Stimulated activated CD8-positive, alpha-beta memory T cell treated with anti-CD3 and anti-CD28 coated beads, Interleukin-7, amount 100 ng/mL, for 24 hours (primary cell): ENCODE measurements around the gene CORO6.

ENCODE experiments used
- DNase-seq: peaks from one replicate; pipeline ENCODE4 v3.0.0-alpha.2; 2020; ENCODE audit warnings: low read depth

The CORO6 gene

DNA sequence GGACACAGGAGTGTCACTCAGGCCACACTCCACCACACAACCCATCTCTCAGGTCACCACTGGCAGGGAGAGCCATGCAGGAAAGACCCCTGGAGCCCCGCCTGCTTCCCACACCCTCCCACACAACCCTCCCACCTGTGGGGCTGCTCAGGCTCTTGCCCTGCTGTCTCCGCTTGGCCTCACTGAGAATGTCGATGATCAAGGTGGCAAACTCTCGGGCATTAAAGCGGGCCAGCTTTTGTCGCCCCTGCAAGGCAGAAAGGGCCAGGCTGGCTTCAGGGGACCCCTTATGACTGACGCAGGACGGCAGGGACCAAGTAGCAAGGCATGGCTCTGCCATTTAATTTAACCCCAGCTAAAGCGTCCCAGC lies 45.7 kb downstream of the CORO6 start:
- DNase-seq, result no peak

- DNase-seq, result no peak
Measured at GRCh38 chr17:29576214-29577000, 46.3 kb downstream of the CORO6 start.

DNA sequence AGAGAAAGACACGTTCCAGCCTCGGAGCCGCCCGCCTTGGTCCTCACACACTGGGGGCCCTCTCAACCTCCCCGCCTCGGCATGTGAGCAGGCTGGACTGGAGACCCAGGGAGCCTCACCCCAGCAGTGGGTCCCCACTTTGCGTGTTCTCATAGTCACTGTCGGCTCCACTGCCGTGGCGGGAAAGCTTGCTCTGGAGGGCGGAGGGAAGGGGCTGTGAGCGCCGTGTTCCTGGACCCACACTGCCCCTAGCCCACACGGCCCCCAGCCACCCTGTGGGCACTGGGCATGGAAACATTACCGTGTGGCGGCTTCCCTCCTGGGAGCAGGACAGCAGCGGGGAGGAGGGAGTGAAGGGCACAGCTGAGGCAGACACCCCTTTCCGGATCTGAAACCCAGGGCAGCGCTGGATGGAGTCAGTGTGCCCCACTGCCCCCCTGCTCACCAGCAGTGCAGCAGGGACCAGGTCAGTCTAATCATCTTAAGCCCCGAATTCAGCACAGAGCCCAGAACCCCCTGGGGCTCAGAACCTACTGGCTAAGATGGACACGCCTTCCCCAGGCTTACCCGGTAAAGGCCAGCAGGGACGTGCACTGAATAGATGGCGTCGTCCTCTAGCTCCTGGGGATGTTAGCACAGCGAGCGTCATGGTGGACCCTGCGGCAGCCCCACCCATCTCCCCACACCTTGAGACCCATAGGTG lies 47.0 kb downstream of the CORO6 start:
- no peak for DNase-seq

DNA sequence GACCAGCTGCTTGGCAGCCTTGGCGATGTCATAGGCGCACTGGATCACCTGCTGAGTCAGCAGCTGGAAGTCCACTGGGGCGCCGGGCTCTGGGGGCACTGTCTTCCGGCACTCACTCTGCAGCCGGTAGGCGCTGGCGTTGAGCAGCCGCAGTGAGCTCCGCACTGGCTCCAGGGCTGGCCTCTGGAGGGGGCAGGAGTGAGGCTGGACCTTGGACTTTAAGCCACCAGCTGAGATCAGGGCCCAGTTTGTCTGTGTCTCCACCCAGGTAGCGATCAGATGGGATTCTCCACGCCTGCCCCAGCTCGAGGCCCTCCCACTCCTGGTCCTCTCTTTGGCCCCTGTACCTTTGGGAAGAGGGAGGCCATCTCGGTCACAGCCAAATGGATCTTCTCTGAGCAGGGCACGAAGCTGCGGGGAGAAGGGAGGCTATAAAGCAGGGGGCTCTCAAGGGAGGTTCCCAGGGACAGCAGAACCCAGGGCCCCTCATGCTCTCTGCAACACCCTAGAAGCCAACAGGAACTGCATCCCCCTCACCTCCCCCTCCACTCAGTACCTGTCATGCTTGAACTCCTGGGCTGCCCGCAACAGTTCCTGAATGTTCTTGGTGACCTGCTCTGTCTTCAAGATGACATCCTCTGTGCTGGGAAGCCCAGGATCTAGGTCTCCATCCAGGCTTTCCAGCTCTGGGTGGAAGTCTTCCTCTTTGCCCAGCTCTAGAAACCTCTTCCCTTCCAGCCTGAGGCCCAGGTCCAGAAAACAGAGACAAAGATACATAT lies 47.8 kb downstream of the CORO6 start:
- DNase-seq, result no peak

DNA sequence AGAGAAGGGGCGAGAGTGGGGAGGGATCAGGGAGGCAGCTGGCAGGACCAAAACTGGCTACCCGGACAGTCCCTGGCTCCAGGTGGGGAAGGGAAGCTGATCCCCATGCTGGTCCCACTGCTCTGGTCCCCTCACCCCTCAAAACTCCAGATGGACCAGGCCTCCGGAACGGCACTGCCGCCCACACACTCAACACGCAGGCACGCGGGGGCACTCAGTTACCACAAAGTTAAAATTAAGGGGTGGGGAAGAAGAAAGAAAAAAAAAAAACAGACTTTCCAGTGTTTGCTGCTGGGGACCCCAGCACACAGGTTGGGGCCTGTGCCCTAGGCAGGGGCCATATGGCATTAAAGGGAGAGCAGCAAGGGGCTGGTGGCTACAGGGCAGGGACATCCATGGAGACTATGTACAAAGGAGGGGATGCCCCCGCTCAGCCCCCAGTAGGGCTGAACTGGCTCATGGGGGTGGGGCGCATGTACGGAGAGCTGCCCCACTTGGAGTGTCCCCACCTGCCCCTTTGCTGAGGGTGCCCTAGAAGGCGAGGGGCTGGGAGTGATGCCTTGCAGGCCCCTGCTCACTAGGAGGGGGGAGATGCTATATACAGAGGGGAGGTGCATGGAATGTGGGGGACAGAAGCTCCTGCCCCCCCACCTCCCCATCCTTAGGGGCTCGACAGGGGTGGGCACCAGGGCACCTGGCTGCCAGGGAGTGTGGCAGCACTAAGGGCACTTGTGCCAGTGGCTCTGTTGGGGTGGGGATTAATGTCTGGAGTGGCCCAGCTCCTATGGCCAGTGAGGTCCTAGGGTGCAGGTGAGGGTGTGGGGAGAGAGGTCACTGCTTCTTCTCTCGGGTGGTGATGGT lies 48.6 kb downstream of the CORO6 start:
- DNase-seq, result no peak

GRCh38 chr17:29573558-29573869 lies 49.2 kb downstream of the CORO6 start:
- no peak for DNase-seq

- DNase-seq, result no peak
Measured at GRCh38 chr17:29572691-29573557, 49.8 kb downstream of the CORO6 start.

- no peak for DNase-seq
Measured at GRCh38 chr17:29571883-29572681, 50.6 kb downstream of the CORO6 start.

DNA sequence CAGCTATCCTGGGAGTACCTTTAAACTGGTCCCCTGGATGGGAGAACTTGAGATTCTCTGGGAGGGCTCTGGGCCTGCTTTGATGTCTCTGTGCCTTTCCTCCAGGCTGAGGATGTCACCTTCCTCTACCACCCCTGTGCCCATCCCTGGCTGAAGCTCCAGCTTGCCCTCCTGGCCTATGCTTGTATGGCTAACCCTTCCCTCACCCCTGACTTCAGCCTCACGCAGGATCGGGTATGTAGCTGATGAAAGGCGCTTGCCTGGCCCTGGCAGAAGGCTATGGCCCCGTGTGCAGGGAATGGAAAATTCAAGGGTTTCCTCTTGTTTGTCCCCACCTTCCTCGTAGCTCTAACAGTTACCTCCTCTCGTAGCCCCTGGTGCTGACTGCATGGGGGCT lies 51.2 kb downstream of the CORO6 start:
- no peak for DNase-seq

- DNase-seq, result no peak
Measured at GRCh38 chr17:29570521-29570920, 52.2 kb downstream of the CORO6 start.

- DNase-seq, result no peak
Measured at GRCh38 chr17:29569245-29569950, 53.3 kb downstream of the CORO6 start.

DNA sequence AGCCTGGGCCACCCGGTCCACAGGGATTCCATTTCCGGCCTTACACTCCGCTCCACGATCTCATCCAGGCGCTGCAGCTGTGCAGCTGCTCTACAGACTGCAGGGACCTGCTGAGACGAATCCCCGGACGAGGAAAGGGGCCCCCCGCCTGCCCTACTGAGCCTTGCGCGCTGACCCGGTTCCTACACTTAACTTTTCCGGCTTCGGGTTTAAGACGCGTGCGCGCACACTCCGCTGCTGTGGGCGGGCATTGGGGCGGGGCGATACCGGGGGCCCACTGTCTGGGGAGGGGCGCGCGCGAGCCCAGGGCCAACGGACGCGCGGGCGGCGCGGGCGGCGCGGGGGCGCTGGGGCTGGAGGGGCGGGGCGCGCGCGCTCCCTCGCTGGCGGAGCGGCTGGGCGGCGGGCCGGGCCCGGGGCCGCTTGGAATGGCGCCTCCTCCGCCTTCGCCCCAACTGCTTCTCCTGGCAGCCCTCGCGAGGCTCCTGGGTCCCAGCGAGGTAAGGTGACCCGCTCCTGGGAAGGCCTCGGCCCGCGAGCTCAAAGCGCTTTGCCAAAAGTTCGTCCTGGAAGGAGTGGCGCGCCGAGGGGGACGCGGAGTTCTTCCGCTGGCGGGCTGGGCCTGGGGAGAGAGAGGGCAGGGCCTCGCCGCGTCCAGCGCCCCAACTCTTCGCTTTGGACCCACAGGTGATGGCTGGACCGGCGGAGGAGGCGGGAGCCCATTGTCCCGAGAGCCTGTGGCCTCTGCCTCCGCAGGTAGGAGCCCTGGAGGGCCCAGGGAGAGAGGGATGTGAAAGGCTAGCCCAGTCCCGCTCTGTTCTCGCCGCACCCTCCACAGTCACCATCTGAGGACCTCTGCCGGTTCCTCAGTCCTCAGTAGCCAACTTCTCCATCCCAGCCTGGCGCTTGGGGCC lies 54.1 kb downstream of the CORO6 start, which contains the start of gene TP53I13:
Gene TP53I13, plus strand, starts transcription at position 371 of the 914 bp plus-strand sequence. Its CDS starts 58 bp downstream, at position 429.
- peak; percentile 81 for DNase-seq

DNA sequence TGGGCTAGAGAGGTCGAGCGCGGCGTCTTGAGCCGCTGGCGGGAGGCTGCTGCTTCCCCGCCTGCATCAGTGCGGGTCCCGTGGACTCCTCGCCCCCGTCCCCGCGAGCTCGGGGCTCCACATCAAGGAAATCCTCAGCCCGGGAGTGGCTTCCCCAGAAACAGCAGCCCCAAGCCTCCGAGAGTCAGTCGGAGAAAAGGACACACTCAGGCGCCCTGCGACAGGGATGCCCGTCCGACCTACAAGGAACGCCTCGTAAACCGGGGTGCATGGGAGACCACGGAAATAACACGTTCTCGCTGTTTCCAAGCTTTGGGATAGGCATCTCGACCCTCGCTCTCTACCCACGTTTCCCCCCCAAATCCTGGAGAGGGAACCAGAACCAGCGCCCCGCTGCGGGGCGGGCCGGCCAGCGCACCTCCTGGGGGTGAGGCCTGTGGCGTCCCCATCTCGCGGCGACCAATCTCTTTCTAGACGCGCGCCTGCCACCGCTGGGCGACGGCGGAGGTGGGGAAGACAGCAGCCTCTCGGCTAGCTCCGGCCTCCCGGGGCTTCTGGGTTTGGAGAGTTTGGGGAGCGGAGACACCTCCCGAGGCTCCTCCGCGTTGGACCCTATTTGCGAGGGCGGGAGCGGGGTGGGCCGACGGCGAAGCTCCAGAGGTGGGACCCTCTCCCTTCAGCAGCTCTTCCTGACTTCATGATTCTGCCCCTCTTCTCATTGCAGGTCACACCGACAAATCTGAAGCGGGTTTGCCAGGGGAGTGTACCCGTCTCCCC lies 55.0 kb downstream of the CORO6 start:
- DNase-seq, result no peak

DNA sequence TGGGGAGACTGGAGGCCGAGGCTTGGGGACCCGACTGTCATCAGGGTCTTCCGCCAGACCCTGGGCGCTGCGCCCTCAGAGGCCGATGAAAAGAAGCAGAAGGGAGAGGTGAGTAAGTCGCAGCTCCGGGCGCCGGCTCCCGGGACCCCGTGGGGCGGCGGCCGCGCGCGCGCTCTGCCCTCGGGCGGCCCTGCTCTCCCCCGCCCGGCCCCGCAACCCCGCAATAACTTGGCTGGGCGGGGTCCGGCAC lies 55.5 kb downstream of the CORO6 start:
- DNase-seq, result no peak

DNA sequence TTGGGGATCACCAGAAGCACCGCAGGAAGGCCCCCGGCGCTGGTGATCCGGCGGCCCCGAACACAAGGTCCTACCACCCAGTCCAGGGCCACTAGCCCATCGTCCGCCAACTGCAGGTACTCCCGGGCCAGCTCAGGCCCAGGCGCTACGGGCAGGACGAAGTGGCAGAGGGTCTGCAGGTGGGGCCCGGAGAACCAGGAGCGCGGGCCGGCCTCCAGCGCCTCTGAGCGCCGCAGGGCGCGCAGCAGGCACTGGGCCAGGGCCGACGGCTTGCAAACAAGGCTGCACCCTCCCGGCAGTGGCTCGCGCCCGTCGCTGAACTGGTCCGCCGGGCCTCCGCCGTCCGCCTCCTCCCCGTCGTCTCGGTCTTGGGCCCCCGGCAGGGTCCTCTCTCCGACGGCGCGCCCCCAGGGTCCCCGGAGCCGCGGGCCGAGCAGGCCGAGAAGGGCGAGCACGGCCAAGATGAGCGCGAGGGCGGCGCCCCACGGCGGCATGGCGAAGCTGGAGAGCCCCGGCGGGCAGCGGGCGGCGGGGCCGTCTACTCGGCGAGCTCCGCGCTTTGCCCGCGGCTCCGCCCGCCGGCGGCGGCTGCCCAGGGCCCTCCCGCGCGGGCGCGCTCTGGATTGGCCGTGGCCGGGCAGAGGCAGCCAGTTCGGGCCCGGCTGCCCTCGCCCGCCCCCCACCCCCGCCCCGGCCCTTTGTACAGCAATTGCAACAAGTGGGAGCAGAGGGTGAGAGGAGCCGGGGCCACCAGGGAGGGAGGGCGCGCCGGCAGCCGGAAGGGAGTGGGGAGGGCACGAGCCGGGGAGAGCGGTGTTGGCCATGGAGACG lies 56.0 kb downstream of the CORO6 start, which contains the start of gene ABHD15:
Gene ABHD15, minus strand, starts transcription at position 565 of the 831 bp plus-strand sequence. Its CDS starts 71 bp downstream, at position 494.
- DNase-seq, result no peak

GRCh38 chr17:29565643-29566472 lies 56.9 kb downstream of the CORO6 start:
- no peak for DNase-seq
